HepG2 (cell line): ENCODE results near the gene CKMT1A.

ENCODE experiments used
- BRD4 ChIP-seq: sonication (generic); formaldehyde crosslinking; IDR thresholded peaks from 2 replicates; pipeline ENCODE4 v1.4.0; 2020; ENCODE audit warnings: missing genetic modification reagents
- POLR2A ChIP-seq, 2 experiments: IDR thresholded peaks; 2 replicates each; pipeline ENCODE4 v1.6.1; 2011; ENCODE audit warnings: low read depth in 2 of 2, low read length in 2 of 2, mild to moderate bottlenecking in 1 of 2, moderate library complexity in 1 of 2; ENCODE audit not compliant: insufficient read depth in 1 of 2
- SRSF1 ChIP-seq: fragments of 200-400 bp; formaldehyde crosslinking; optimal IDR thresholded peaks from 2 replicates; pipeline ENCODE3; 2017; ENCODE audit warnings: mild to moderate bottlenecking, low read depth, low read length, moderate library complexity
- TBX3 ChIP-seq: fragments of 450-650 bp; IDR thresholded peaks from 2 replicates; pipeline ENCODE4 v1.6.1; 2017; ENCODE audit warnings: antibody characterized with exemption, mild to moderate bottlenecking, inconsistent platforms, borderline replicate concordance

DNA sequence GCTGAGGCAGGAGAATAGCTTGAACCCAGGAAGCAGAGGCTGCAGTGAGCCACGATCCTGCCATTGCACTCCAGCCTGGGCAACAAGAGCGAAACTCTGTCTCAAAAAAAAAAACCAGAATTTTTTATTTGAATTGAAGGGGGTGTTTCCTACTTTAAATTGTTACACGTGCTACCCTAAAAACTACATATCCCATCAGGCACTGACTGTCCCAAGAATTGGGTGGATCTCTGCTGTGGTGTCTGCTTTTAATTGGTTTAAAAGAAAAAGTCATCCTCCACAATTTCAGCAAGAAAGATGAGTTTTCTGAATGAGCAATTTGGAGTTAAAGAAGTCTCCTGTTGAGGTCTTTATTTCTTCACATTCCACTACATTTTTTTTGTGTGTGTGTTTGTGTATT is 54.7 kb downstream of the CKMT1A start:
- no peak for TF ChIP-seq SRSF1
- no peak for TF ChIP-seq POLR2A (IDR thresholded peaks at IDR 0.05; ENCODE audit: insufficient read depth in 1 of 2, low read depth in 2 of 2, low read length in 2 of 2)
- no peak for TF ChIP-seq BRD4 (CRISPR knock-in tag)
- TF ChIP-seq TBX3, result no peak
